ENCODE data around the gene TIGD3.
A peak's percentile ranks its signal among the peaks of the same experiment; 100 is the strongest.

Gene TIGD3

DNA sequence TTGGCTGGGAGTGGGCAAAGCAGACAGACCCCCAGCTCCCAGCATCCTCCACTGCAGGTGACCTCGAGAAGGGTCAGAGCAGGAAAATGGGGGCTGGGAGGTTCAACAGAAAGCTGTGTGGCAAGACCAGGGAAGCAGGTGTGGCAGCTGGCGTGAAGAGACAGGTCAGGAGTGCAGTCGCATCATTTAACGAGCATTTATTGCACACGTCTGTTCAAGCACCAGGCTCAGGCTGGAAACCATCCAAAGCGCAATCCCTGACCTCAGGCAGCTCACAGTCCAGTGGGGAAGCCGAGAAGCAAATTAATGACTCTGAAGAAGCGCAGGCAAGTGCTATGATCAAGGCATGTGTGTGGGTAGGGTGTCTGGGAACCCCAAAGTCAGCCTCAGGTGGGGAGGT is 20.5 kb downstream of the TIGD3 start:
- DNase-seq = no peak

DNA sequence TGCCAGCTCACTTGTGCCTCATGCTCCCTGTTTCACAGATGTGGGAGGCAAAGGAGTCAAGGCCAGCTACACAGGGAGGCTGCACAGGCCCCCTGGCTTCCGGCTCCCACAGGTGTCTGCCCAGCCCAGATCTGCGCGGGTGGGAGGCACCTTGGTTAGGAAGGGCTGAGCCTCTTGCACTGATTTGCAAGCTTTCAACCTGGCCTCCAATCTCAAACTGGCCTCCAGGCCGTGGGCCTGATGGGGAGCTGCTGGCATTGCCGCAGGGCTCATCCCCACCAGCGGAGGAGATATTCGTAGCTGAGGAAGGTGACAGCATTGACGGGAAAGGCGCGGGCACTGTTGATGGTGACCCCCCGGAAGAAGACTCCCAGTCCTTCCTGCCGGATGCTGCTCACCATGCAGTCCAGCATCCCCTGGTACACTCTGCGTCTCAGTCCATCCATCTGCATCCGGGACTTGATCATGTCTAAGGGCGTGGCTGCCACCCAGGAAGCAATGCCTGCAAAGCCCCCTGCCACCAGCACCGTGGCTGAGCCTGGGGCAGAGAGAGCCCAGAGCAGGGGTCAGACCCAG is 21.7 kb downstream of the TIGD3 start:
- no peak for DNase-seq

DNA sequence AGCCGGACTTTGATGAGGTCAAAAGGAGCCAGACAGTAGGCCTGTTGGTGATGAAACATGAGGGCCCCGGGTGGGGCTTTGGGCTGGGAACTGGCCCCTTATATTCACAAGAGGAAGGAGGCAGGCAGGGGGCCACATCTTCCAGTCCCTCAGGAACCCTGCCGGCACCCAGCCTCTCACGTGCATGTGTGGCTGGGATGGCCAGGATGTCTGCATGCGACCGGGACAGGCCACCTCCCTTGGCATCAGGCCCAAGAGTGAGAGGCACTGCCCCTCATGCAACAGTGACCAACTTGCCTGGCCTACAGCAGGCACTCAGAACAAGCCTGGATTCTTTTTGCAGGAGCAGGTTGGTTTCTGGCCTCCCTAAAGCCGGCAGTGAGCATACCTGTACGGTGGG is 22.5 kb downstream of the TIGD3 start:
- DNase-seq = no peak

GRCh38 chr11:65377777-65378176 is 23.2 kb downstream of the TIGD3 start:
- DNase-seq = no peak

DNA sequence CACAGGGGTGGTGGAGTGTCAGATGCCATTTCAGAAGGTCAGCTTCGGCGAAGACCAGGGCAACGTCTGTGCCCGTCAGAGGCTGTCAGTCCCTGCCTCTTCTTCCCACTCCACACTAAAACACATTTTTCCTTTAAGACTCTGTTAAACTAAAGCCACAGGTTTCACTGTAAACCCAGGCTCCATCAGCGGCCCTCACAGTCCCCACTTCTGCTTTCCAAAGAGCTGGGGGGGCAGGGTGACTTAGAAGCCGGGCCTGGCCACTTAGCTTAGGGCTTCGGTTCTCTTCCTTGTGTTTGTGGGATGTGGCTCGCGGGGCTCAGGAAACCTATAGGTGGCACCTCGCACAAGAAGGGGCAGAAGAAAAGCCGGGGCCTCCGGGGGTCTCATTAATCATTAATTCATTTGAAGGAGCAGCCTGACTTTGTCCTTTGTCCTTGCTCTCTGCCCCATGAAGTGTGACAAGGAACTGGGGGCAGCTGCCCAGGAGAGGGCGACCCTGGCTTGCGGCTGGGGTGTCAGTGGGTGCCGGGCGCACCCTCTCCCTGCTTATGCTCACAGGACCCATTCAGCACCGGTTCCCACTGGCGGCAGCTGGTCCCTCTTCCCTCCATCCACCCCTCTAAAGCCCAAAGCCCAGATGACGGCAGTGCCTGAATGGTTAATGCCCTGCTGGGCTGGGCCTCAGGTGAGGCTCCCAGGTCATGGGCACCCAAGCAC is 23.8 kb downstream of the TIGD3 start:
- no peak for DNase-seq

GRCh38 chr11:65378928-65379638 is 24.5 kb downstream of the TIGD3 start:
- DNase-seq = no peak

GRCh38 chr11:65379698-65380459 is 25.3 kb downstream of the TIGD3 start:
- DNase-seq = no peak

- DNase-seq = no peak
Measured at GRCh38 chr11:65380460-65381119, 26.0 kb downstream of the TIGD3 start.

DNA sequence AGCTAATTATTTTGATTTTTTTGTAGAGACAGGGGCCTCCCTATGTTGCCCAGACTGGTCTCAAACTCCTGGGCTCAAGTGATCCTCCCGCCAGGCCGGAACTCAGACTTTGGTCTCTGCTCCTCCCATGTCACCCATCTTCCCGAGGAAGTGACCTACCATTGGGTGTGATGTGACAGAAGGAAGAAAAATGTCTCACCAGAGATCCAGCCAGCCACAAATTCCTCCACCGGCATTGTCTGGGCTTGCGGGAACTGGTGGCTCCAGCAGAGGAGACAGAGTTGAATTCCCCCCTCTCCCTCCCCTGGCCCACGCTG is 27.1 kb downstream of the TIGD3 start:
- DNase-seq = no peak

GRCh38 chr11:65382033-65382803 is 27.7 kb downstream of the TIGD3 start, which contains the start of gene SLC25A45:
Gene SLC25A45 (minus strand): TSS chr11:65382646. CDS start chr11:65381951, 695 bp downstream.
- DNase-seq = peak; percentile 47

DNA sequence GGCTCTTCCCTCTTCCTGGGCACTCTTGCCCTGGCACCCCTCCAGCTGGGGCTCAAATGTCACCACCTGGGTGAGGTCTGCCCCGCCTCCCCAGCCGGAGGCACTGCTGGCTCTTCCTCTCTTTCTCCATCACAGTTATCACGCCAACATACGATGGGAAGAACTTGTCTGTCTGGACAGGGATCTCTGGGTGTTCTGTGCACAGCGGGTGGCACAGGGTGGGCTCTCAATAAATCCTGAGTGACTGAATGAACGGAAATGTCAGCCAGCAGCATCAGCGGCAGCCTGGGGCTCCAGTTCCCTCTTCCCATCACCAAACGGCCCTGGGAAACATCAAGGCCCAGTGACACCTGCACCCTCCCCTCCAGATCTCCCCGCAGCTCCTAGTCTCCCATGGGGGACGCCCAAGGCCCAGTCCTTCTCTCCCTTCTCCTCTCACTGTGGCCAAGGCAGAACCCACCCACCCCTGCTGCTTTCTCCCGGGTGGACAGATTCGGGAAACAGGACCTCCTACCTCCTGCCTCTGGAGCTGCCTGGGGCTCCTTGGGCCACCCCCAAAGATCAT is 28.3 kb downstream of the TIGD3 start:
- DNase-seq = no peak

GRCh38 chr11:65383778-65384177 is 29.2 kb downstream of the TIGD3 start:
- peak; percentile 30 for DNase-seq

- no peak for DNase-seq
Measured at GRCh38 chr11:65384301-65384889, 29.8 kb downstream of the TIGD3 start.

DNA sequence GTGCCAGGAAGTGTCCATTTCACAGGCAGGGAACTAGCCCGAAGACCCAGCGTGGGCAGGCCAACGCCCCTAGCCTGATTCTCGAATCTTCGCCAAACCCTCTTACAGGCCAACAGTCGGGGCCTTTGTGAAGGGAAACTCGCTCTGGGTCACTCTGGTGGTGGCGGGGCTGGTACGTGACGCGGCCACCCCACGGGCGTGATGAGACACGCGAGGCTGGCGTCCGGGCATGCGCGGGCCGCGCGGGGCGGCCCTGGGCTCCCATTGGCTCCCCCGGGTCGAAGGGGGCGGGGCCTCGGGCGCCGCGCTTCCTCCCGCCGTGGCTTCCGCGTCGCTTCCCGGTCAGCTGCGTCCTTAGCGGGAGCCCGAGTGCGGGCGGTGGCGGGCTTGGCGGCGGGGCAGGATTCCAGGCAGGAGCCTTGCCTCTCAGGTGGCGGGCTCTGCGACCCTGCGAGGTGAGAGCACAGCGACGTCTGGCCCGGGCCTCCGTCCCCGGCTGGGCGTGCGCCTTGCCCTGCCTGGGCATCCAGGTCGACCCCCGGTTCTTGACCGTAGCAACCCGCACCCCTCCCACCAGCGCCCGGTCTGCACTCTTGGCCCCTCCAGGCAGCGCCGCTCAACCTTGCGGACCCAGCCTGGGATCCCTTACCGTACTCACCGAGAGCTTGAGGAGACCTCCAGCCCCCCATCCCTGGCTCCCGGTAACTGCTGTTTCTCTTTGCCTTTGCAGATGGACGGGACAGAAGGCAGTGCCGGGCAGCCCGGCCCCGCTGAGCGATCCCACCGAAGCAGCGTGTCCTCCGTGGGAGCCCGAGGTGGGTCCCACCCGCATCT is 32.0 kb downstream of the TIGD3 start, which contains the start of gene FRMD8:
TSS of gene FRMD8 (plus strand) at position 331 of the 834 bp plus-strand sequence. CDS start at position 731, 400 bp downstream.
- peak; percentile 61 for DNase-seq

GRCh38 chr11:65388731-65389130 is 34.2 kb downstream of the TIGD3 start:
- DNase-seq = no peak

DNA sequence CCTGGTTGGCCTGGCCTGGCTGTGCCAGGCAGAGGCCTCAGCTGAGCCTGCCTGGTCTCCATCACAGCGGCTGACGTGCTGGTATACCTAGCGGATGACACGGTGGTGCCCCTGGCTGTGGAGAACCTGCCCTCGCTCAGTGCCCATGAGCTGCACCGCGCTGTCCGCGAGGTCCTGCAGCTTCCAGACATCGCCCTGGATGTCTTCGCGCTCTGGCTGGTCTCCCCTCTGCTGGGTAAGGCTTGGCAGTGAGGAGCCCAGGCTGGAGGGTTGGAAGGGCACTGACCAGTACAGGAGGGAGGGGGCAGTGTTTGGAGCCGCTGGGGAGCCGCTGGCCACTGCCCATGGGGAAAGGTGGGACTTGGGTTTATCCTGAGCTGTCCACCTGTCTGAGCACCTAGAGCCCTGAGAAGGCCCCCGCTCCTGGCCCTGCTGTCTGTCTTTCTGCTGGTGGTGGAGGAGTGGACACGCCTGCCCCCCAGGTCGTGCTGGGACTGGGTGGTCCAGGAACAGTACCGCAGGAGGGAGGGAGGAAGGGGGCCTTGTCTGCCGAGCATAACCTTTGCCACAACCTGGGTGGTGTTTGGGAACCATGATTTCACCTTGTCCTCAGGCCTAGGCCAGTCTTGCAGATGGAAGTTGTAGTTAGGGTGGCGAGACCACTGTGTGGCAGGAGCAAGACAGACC is 34.9 kb downstream of the TIGD3 start:
- DNase-seq = no peak

- DNase-seq = no peak
Measured at GRCh38 chr11:65390099-65390941, 35.8 kb downstream of the TIGD3 start.

GRCh38 chr11:65390996-65391395 is 36.4 kb downstream of the TIGD3 start:
- no peak for DNase-seq
